Tracheal epithelial cell (primary cell): ENCODE measurements around the gene MLF1. TPM values are rescaled to one million over a fixed set of nuclear protein-coding genes. Genes with fewer than 3 reads are reported as not detected.

ENCODE experiments used
- total RNA-seq: library from RNA; depleted of rRNA; stranded (reverse); fragments of >200 nt; gene quantifications from 2 replicates; pipeline ENCODE4 v1.2.1, GENCODE V29; 2014

MLF1 gene
- 4.9 and 10.4 TPM in 2 replicates for total RNA-seq

DNA sequence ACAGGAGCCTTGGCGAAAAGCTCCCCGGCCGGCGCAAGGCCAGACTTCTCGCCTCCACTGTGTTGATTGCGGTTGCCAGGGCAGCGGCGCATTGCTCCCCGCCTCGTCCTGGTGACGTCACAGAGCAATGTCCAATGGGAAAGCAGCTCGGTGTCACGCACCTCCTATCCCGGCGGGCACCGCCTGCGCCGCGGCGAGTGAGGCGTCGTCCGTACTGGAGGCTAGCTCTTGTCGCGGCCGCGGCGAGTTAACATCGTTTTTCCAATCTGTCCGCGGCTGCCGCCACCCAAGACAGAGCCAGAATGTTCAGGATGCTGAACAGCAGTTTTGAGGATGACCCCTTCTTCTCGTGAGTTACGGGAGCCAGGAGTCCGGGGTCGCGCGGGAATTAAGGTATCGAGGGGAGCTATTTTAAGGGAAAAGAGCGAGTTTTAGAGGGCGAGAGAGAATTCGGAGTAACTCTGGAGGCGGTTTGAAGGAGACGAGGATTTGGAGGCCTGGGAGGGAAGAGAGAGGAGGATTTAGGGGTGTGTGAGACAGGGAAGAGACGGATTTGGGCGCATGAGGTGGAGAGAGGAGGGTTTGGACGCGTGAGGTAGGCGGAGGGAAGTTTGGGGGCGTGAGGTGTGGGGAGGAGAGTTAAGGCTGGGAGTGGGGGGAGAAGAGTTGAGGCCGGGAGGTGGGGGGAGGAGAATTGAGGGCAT is at the start of gene MLF1:
Gene MLF1 (plus strand): TSS at position 196 of the 704 bp plus-strand sequence. CDS start 107 bp downstream, at position 303.

DNA sequence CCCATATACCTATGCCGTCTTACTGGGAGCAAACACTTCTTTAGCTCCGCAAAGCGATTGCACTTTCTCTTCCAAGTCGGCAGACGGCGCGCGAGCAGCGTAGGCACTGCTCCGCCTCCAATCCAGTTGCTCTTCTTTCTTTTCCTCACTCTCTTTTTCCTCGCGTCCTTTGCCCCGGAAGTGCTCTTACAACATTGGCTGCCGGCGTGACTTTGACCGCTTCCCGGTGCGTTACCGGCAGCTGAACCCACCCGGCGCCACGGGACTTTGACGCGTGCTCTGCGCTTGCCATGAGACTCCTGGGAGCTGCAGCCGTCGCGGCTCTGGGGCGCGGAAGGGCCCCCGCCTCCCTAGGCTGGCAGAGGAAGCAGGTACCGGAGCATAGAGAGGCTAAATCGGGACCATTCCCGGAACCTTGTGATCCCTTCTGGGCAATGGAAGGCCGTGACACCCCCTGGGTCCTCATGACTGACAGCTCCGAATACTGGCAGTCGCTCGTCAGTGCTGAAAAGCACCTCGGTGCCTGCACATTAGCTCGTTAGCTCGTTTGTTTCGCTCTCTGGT is 73.4 kb downstream of the MLF1 start, which contains the start of gene GFM1:
Gene GFM1 (plus strand): TSS at position 183 of the 564 bp plus-strand sequence. CDS start 108 bp downstream, at position 291.

Other genes starting within 250 kb of the MLF1 start
- gene GFM1, start 73.3 kb downstream of the MLF1 start, total RNA-seq, result 46.0 and 54.5 TPM in 2 replicates
- gene LXN, start 101.5 kb downstream of the MLF1 start, total RNA-seq, result 3.9 and 4.0 TPM in 2 replicates
- gene RARRES1, start 161.3 kb downstream of the MLF1 start, total RNA-seq, result 0.85 and 1.2 TPM in 2 replicates
- 48.4 and 55.7 TPM in 2 replicates for gene MFSD1, start 230.9 kb downstream of the MLF1 start, total RNA-seq